ENCODE measurements around the gene CSNK2A3.

- TF ChIP-seq, protein P1, sequence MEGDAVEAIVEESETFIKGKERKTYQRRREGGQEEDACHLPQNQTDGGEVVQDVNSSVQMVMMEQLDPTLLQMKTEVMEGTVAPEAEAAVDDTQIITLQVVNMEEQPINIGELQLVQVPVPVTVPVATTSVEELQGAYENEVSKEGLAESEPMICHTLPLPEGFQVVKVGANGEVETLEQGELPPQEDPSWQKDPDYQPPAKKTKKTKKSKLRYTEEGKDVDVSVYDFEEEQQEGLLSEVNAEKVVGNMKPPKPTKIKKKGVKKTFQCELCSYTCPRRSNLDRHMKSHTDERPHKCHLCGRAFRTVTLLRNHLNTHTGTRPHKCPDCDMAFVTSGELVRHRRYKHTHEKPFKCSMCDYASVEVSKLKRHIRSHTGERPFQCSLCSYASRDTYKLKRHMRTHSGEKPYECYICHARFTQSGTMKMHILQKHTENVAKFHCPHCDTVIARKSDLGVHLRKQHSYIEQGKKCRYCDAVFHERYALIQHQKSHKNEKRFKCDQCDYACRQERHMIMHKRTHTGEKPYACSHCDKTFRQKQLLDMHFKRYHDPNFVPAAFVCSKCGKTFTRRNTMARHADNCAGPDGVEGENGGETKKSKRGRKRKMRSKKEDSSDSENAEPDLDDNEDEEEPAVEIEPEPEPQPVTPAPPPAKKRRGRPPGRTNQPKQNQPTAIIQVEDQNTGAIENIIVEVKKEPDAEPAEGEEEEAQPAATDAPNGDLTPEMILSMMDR (IDR thresholded peaks at IDR 0.05 in 2 of 3, conservative IDR thresholded peaks at IDR 0.05 in 1 of 3; ENCODE audit: insufficient read depth in 2 of 3, low read depth in 1 of 3, low read length in 3 of 3), result no peak
- TF ChIP-seq HNRNPK (IDR thresholded peaks at IDR 0.05; ENCODE audit: low read depth, low read length, poor library complexity, severe bottlenecking) (no peak), PHB (CRISPR knock-in tag; IDR thresholded peaks at IDR 0.05) (no peak), MAZ (CRISPR knock-in tag; conservative IDR thresholded peaks at IDR 0.05 in 1 of 2, IDR thresholded peaks at IDR 0.05 in 1 of 2) (no peak), STAT6 (CRISPR knock-in tag; IDR thresholded peaks at IDR 0.05) (no peak), NR1H2 (CRISPR knock-in tag; IDR thresholded peaks at IDR 0.05) (no peak), ZBTB34 (CRISPR knock-in tag; IDR thresholded peaks at IDR 0.05) (no peak), ETV6 (IDR thresholded peaks at IDR 0.05; ENCODE audit: borderline replicate concordance in 1 of 2, low read depth in 2 of 2, low read length in 1 of 2) (no peak), ETV6 (CRISPR knock-in tag; IDR thresholded peaks at IDR 0.05; ENCODE audit: borderline replicate concordance) (no peak)
Observed at GRCh38 chr11:11334607-11335006, 18.4 kb downstream of the CSNK2A3 start.

All from K562 (cell line).